ENCODE results near the gene MTG2. TPM values are rescaled to one million over a fixed set of nuclear protein-coding genes. Genes with fewer than 3 reads are reported as not detected.

MTG2 gene
- total and polyA plus RNA-seq, 2 of the 13 experiments (the other 11 are each of a cell fraction or from before 2014, with no cell fraction given) = 20.4 to 37.8 TPM

DNA sequence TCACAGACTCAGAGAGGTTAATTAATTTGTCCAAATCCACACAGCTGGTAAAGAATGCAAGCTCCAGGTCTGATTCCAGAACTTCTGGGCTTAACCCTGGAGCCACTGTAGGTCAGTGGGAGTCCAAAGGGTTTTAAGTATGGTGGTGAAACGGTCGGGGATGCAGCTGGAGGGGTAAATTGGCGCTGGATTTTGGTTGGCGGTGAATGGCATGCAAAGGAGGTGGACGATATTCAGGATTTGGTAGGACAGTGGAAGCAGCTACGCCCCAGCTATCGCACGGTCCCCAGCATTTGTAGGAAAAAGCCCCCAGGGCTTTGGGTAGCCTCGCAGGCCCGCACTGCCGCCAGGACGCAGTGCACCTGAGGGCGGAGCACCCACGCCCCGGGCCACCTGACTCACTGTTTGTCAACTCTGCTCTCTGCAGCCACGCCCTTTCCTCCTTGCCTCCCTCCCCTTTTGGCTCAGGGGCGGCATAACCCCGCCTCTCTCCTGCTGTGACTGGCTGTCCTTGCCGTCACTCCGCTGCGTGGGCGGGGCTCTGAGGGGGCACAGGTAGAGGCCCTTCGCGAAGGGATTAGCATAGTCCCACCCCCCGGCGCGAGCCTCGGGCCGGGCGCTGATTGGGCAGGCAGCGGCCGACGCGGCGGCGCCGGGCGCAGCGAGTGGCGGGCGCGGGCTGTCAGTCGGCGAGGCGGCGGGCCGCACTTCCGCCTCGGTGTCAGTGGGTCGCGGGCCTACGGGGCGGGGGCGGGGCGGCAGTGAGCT, 55.2 kb downstream of the MTG2 start, which contains the start of gene OSBPL2 (continued):
- TF ChIP-seq HNRNPLL (IDR thresholded peaks at IDR 0.05; ENCODE audit: low read depth, low read length, poor library complexity, severe bottlenecking) (peak; percentile 70), ZNF296 (CRISPR knock-in tag; conservative IDR thresholded peaks at IDR 0.05) (no peak), SIN3A (IDR thresholded peaks at IDR 0.05; ENCODE audit: borderline replicate concordance, low read depth, low read length) (peak; percentile 97), ATRX (CRISPR knock-in tag; IDR thresholded peaks at IDR 0.05; ENCODE audit: borderline replicate concordance) (no peak), YEATS4 (CRISPR knock-in tag; IDR thresholded peaks at IDR 0.05; ENCODE audit: borderline replicate concordance) (peak; percentile 66; the same call in 1 of the 2 replicates), HES4 (CRISPR knock-in tag; IDR thresholded peaks at IDR 0.05; ENCODE audit: borderline replicate concordance) (peak; percentile 40; the same call in 1 of the 2 replicates), ZNF569 (CRISPR knock-in tag; IDR thresholded peaks at IDR 0.05; ENCODE audit: borderline replicate concordance) (no peak), SMYD3 (CRISPR knock-in tag; IDR thresholded peaks at IDR 0.05) (no peak), PHB2 (IDR thresholded peaks at IDR 0.05; ENCODE audit: partially characterized antibody) (no peak), SRSF4 (IDR thresholded peaks at IDR 0.05; ENCODE audit: low read depth, low read length, poor library complexity, severe bottlenecking) (no peak), ZNF792 (CRISPR knock-in tag; IDR thresholded peaks at IDR 0.05) (peak; percentile 60; the same call in 1 of the 2 replicates)
- TF ChIP-seq, protein P1, sequence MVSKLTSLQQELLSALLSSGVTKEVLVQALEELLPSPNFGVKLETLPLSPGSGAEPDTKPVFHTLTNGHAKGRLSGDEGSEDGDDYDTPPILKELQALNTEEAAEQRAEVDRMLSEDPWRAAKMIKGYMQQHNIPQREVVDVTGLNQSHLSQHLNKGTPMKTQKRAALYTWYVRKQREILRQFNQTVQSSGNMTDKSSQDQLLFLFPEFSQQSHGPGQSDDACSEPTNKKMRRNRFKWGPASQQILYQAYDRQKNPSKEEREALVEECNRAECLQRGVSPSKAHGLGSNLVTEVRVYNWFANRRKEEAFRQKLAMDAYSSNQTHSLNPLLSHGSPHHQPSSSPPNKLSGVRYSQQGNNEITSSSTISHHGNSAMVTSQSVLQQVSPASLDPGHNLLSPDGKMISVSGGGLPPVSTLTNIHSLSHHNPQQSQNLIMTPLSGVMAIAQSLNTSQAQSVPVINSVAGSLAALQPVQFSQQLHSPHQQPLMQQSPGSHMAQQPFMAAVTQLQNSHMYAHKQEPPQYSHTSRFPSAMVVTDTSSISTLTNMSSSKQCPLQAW (CRISPR knock-in tag; IDR thresholded peaks at IDR 0.05) = no peak; the same call in 1 of the 2 replicates
- TF ChIP-seq, protein P2, sequence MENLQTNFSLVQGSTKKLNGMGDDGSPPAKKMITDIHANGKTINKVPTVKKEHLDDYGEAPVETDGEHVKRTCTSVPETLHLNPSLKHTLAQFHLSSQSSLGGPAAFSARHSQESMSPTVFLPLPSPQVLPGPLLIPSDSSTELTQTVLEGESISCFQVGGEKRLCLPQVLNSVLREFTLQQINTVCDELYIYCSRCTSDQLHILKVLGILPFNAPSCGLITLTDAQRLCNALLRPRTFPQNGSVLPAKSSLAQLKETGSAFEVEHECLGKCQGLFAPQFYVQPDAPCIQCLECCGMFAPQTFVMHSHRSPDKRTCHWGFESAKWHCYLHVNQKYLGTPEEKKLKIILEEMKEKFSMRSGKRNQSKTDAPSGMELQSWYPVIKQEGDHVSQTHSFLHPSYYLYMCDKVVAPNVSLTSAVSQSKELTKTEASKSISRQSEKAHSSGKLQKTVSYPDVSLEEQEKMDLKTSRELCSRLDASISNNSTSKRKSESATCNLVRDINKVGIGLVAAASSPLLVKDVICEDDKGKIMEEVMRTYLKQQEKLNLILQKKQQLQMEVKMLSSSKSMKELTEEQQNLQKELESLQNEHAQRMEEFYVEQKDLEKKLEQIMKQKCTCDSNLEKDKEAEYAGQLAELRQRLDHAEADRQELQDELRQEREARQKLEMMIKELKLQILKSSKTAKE (CRISPR knock-in tag; IDR thresholded peaks at IDR 0.05; ENCODE audit: borderline replicate concordance) = no peak
- TF ChIP-seq, protein P3, sequence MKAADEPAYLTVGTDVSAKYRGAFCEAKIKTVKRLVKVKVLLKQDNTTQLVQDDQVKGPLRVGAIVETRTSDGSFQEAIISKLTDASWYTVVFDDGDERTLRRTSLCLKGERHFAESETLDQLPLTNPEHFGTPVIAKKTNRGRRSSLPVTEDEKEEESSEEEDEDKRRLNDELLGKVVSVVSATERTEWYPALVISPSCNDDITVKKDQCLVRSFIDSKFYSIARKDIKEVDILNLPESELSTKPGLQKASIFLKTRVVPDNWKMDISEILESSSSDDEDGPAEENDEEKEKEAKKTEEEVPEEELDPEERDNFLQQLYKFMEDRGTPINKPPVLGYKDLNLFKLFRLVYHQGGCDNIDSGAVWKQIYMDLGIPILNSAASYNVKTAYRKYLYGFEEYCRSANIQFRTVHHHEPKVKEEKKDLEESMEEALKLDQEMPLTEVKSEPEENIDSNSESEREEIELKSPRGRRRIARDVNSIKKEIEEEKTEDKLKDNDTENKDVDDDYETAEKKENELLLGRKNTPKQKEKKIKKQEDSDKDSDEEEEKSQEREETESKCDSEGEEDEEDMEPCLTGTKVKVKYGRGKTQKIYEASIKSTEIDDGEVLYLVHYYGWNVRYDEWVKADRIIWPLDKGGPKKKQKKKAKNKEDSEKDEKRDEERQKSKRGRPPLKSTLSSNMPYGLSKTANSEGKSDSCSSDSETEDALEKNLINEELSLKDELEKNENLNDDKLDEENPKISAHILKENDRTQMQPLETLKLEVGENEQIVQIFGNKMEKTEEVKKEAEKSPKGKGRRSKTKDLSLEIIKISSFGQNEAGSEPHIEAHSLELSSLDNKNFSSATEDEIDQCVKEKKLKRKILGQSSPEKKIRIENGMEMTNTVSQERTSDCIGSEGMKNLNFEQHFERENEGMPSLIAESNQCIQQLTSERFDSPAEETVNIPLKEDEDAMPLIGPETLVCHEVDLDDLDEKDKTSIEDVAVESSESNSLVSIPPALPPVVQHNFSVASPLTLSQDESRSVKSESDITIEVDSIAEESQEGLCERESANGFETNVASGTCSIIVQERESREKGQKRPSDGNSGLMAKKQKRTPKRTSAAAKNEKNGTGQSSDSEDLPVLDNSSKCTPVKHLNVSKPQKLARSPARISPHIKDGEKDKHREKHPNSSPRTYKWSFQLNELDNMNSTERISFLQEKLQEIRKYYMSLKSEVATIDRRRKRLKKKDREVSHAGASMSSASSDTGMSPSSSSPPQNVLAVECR (CRISPR knock-in tag; IDR thresholded peaks at IDR 0.05; ENCODE audit: borderline replicate concordance) = peak; percentile 95
- TF ChIP-seq, protein P4, sequence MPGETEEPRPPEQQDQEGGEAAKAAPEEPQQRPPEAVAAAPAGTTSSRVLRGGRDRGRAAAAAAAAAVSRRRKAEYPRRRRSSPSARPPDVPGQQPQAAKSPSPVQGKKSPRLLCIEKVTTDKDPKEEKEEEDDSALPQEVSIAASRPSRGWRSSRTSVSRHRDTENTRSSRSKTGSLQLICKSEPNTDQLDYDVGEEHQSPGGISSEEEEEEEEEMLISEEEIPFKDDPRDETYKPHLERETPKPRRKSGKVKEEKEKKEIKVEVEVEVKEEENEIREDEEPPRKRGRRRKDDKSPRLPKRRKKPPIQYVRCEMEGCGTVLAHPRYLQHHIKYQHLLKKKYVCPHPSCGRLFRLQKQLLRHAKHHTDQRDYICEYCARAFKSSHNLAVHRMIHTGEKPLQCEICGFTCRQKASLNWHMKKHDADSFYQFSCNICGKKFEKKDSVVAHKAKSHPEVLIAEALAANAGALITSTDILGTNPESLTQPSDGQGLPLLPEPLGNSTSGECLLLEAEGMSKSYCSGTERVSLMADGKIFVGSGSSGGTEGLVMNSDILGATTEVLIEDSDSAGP (CRISPR knock-in tag; IDR thresholded peaks at IDR 0.05; ENCODE audit: borderline replicate concordance) = 0 out of 2 replicates have a peak, but pooled peaks have one; percentile 47
- TF ChIP-seq, protein P5, sequence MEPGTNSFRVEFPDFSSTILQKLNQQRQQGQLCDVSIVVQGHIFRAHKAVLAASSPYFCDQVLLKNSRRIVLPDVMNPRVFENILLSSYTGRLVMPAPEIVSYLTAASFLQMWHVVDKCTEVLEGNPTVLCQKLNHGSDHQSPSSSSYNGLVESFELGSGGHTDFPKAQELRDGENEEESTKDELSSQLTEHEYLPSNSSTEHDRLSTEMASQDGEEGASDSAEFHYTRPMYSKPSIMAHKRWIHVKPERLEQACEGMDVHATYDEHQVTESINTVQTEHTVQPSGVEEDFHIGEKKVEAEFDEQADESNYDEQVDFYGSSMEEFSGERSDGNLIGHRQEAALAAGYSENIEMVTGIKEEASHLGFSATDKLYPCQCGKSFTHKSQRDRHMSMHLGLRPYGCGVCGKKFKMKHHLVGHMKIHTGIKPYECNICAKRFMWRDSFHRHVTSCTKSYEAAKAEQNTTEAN (CRISPR knock-in tag; conservative IDR thresholded peaks at IDR 0.05) = no peak

Measured in HepG2 (cell line).